ENCODE results near the gene DTX3.

Gene DTX3

DNA sequence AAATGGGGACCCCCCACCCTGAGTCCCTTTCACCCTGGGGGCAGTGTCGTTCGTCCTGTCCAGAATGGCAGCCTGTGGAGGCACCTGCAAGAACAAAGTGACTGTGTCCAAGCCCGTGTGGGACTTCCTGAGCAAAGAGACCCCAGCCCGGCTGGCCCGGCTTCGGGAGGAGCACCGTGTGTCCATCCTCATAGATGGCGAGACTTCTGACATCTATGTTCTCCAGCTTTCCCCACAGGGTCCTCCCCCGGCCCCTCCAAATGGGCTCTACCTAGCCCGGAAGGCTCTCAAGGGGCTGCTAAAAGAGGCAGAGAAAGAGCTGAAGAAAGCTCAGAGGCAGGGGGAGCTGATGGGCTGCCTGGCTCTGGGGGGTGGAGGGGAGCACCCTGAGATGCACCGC is 2.2 kb downstream of the DTX3 start:
- H3K4me3 ChIP-seq (ENCODE audit: control insufficient read depth, low read depth, low read length) = no peak overlapping the region
- TF ChIP-seq, protein P1, sequence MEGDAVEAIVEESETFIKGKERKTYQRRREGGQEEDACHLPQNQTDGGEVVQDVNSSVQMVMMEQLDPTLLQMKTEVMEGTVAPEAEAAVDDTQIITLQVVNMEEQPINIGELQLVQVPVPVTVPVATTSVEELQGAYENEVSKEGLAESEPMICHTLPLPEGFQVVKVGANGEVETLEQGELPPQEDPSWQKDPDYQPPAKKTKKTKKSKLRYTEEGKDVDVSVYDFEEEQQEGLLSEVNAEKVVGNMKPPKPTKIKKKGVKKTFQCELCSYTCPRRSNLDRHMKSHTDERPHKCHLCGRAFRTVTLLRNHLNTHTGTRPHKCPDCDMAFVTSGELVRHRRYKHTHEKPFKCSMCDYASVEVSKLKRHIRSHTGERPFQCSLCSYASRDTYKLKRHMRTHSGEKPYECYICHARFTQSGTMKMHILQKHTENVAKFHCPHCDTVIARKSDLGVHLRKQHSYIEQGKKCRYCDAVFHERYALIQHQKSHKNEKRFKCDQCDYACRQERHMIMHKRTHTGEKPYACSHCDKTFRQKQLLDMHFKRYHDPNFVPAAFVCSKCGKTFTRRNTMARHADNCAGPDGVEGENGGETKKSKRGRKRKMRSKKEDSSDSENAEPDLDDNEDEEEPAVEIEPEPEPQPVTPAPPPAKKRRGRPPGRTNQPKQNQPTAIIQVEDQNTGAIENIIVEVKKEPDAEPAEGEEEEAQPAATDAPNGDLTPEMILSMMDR (conservative IDR thresholded peaks at IDR 0.05; ENCODE audit: control insufficient read depth, insufficient read depth, low read depth, low read length) = no peak
- no peak for DNase-seq (ENCODE audit: low read depth)

DNA sequence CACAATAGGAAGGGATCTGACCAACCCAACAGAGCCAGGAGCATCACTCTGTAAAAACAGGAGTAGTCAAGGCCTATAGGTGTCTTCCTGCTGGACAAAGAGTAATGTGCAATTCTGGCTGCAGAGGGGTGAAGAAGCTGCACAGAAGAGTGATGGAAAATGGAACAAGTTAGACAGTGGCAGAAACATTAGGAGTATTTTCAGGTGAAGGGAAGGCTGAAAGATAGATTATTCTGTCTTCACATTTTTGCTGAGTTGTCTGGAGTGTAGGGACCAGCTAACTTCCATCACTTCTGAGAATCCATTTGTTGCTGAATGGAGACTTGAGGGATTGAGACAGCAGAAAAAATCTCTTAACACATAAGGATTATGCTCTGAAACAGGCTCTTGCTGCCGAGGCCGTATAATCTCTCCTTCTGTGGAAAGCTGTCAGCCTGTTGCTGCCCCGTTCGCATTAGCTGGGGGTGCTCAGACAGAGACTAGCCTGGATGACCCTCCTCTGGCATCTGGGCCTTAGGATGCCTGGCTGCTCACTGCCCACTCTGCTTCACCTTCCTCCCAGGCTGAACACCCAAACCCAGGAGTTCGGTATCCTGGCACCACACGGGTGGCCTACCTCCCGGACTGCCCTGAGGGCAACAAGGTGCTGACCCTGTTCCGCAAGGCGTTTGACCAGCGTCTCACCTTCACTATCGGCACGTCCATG is 3.5 kb downstream of the DTX3 start:
- TF ChIP-seq, protein P1 (conservative IDR thresholded peaks at IDR 0.05; ENCODE audit: control insufficient read depth, insufficient read depth, low read depth, low read length) = no peak
- no peak for DNase-seq (ENCODE audit: low read depth)
- no peak overlapping the region for H3K4me3 ChIP-seq (ENCODE audit: control insufficient read depth, low read depth, low read length)

DNA sequence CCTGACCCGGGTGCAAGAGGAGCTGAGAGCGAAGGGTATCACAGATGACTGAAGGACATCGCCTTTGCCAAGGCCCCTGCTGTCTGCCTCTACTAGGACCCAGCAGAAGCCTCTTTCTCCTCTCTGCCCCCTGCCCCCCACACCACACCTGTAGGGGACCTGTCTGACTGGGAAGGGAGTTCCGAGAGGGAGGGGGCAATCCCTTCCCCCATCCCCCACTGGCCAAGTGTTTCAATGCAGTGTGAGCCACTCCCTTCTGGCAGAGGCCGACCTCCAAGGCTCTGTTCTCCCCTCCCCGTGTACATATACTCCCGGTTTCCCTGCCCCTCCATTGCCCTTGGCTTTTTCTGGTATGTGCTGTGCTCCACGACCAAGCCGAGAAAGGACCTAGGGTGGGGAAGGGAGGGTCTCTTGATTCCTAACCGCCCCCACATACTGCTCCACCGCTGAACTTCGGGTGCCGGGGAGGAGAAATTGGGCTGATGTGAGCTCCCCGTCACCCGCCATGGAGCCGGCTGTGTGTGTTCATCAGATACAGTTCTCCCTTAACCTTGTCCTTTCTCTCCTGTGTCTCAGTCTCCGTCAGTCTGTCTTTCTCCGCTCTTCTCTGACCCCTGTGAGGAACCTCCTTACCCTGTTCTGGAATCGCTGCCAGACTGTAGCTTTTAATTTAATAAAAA is 4.6 kb downstream of the DTX3 start:
- no peak overlapping the region for H3K4me3 ChIP-seq (ENCODE audit: control insufficient read depth, low read depth, low read length)
- DNase-seq (ENCODE audit: low read depth) = no peak
- TF ChIP-seq, protein P1 (conservative IDR thresholded peaks at IDR 0.05; ENCODE audit: control insufficient read depth, insufficient read depth, low read depth, low read length) = no peak

DNA sequence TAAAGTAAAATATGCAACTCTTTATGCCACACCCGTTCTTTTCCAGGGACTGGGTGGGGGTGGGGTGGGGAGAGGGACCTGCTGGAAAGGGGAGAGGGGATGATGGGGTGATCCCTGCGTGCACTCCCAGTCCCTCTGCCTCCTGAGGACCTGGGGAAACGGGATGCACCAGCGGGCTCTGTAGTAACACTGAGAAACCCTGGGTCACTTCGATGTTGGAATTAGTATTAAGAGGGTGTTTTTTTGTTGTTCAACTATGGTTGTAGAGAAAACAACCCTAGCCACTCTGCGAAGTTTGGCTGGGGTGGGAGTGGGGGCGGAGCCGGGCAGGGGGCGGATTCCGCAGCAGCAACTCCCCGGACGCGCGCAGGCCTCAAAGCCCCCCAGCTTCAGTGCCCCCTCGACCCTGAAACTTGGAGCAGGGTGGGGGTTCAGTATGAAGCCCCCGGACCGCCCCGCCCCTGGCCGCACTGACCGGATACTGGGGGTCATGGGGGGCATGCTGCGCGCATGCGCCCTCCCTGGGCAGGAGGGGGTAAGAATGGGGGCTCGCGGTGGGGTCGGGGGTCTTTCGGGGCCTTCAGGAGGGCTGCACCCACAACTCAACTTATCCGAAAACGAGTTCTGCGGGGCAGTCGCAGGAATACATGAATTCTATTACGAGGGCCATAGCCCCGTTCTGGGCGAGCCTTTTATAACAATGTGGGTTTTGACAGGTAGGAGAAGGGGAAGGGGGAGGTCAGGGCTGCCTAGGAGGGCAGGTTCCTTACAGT is 5.3 kb downstream of the DTX3 start:
- peak overlapping the region; percentile 57 for H3K4me3 ChIP-seq (ENCODE audit: control insufficient read depth, low read depth, low read length)
- DNase-seq (ENCODE audit: low read depth) = no peak
- TF ChIP-seq, protein P1 (conservative IDR thresholded peaks at IDR 0.05; ENCODE audit: control insufficient read depth, insufficient read depth, low read depth, low read length) = no peak

DNA sequence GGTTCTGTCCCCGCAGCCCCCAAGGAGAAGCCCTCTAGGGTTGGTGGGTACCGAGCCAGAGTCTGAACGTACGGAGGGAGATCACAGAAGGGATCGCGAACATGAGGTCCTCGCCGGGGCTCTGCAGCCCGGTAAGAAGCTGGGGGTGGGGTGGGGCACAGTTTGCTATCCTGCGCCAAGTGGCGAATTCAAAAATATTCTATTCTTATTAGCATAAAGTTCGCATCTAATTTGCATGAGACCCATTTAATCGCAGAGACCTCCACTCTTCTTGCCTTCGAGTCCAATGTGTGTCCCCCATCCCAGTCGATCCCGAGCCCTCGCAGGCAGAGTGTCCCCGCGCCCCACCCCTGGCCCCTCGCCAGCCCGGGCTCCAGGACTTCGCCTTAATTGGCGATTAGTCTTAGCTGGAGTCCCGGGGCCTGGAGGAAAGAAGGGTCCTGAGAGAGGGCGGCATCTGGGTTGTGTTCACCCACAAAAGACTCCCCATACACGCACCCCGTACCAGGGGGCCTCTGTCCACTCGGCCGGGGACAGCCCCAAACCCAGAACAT is 6.0 kb downstream of the DTX3 start:
- no peak for DNase-seq (ENCODE audit: low read depth)
- peak overlapping the region; percentile 57 for H3K4me3 ChIP-seq (ENCODE audit: control insufficient read depth, low read depth, low read length)
- TF ChIP-seq, protein P1 (conservative IDR thresholded peaks at IDR 0.05; ENCODE audit: control insufficient read depth, insufficient read depth, low read depth, low read length) = no peak

DNA sequence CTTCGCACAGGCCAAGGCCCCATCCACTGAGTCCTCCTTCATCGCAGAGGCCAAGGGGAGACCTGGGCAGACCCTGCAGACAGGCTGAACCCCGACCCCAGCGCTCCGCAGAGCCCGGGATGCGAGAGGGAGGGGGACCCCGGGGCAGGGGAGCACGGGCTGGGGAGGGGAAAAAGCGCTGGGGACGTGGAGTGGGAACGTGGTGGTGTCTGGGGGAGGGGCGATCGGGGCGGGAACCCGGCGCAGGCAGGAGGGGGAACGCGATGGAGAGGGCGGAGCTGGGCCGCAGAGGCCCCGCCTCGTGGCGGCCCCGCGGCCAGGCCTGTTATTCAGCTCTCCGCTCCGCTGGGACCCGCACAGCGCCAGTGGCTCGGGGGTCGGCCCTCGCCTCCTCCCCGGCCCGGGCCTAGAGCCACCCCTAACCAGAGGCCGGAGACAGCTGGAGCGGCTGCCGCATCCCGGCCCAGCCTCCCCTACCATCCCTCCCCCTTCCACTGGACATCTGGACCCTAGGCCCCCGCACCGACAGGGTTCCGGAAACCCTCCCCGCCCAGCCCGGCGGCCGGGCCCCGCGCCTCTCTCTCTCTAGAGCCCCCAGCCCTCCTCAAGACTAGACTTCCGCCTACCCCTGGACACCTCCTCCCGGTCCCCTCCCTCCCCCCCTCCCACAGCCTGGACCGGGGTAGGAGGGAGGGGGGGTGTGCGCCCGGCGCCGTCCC is 6.6 kb downstream of the DTX3 start, which contains the start of gene ARHGEF25:
Gene ARHGEF25 (plus strand): TSS at position 328 of the 719 bp plus-strand sequence. CDS start 460 bp downstream, outside the sequence.
- peak; percentile 36 for DNase-seq (ENCODE audit: low read depth)
- peak within 1 kb of the TSS; percentile 57 for H3K4me3 ChIP-seq (ENCODE audit: control insufficient read depth, low read depth, low read length)
- TF ChIP-seq, protein P1 (conservative IDR thresholded peaks at IDR 0.05; ENCODE audit: control insufficient read depth, insufficient read depth, low read depth, low read length) = no peak

All from fibroblast of mammary gland (primary cell).